GM12891 (cell line): ENCODE results near the gene PCDHGA1.

Experiments used
- POLR2A ChIP-seq: IDR thresholded peaks from 2 replicates; pipeline ENCODE4 v1.6.1; 2011; ENCODE audit warnings: low read depth, low read length, control low read depth
- POLR2AphosphoS5 ChIP-seq: IDR thresholded peaks from 2 replicates; pipeline ENCODE4 v1.6.1; 2011; ENCODE audit warnings: low read depth, low read length, control low read depth

- TF ChIP-seq POLR2A (no peak), POLR2AphosphoS5 (no peak)
Measured at GRCh38 chr5:141362719-141363118, 32.4 kb downstream of the PCDHGA1 start.
